K562 (cell line): ENCODE results near the gene MCM9. TPM values are rescaled to one million over a fixed set of nuclear protein-coding genes. Genes with fewer than 3 reads are reported as not detected.

Experiments
- ATAC-seq: fragments of 200-7000 bp; cut with Tn5 transposase; 3 replicates; pipeline ENCODE4 v1.9.1; 2020; ENCODE audit warnings: moderate library complexity
- BruUV-seq: library from RNA; stranded (reverse); fragments of 400-500 nt; replicated peaks from 2 replicates; lab custom pipeline; 2021; lab: Mats Ljungman, UMichigan
- CTCF ChIA-PET: fragments of 300-600 bp; formaldehyde crosslinking; extraction: SDS; loops from one replicate; lab custom pipeline; 2021; ENCODE audit warnings: low intra/inter-chr PET ratio; lab: Yijun Ruan, JAX
- POLR2A ChIA-PET: fragments of 300-600, 350-650 bp; sonication (Branson Sonifier 250); formaldehyde crosslinking; extraction: SDS; loops from one replicate; lab custom pipeline; 2021; ENCODE audit warnings: antibody characterized with exemption, inconsistent platforms; lab: Yijun Ruan, JAX
- DNase-seq, 4 experiments: peaks; one replicate each; pipeline versions ENCODE4 v3.0.0 to v3.0.0-alpha.2; 2011 to 2018; ENCODE audit warnings: low spot score in 3 of 4, mixed read lengths in 3 of 4; ENCODE audit errors: extremely low read depth in 1 of 4
- FAIRE-seq: peaks from 2 replicates; lab custom pipeline; 2011; peaks lifted over from hg19 to GRCh38; lab: Jason Lieb, UNC
- H2AFZ ChIP-seq: 2 replicates; pipeline ENCODE4 v1.6.0; 2011; ENCODE audit warnings: low read depth, low read length, control low read depth, inconsistent platforms
- H3K27ac ChIP-seq: fragments of 200-600 bp; 3 replicates; pipeline ENCODE4 v1.8.0; 2011; ENCODE audit warnings: low read depth, mild to moderate bottlenecking, control low read depth, inconsistent platforms, low read length, moderate library complexity, mixed read lengths; ENCODE audit errors: extremely low read depth
- H3K27me3 ChIP-seq, 2 experiments: fragments of 300-600 bp in 1 of 2; 2 replicates in 1 of 2; 3 replicates in 1 of 2; pipeline versions ENCODE4 v1.6.0 to v1.8.0; 2011; ENCODE audit warnings: inconsistent platforms in 2 of 2, low read length in 2 of 2, mild to moderate bottlenecking in 1 of 2, mixed read lengths in 1 of 2, moderate library complexity in 1 of 2; ENCODE audit not compliant: control insufficient read depth in 2 of 2, insufficient read depth in 2 of 2
- H3K36me3 ChIP-seq: fragments of 300-600 bp; 3 replicates; pipeline ENCODE4 v1.8.0; 2011; ENCODE audit warnings: mild to moderate bottlenecking, low read length, inconsistent platforms; ENCODE audit not compliant: control insufficient read depth, insufficient read depth
- H3K4me1 ChIP-seq, 2 experiments: fragments of 200-600 bp in 1 of 2; replicated peaks in 1 of 2; 2 replicates in 1 of 2; 3 replicates in 1 of 2; pipeline versions ENCODE4 v1.5.1 to v1.8.0; 2011; ENCODE audit warnings: inconsistent platforms in 2 of 2, low read length in 2 of 2, mild to moderate bottlenecking in 1 of 2, mixed read lengths in 1 of 2, moderate library complexity in 1 of 2; ENCODE audit not compliant: control insufficient read depth in 2 of 2, insufficient read depth in 2 of 2
- H3K4me2 ChIP-seq: 2 replicates; pipeline ENCODE4 v1.6.1; 2011; ENCODE audit warnings: low read length, control low read depth, inconsistent platforms, mixed read lengths; ENCODE audit not compliant: insufficient read depth
- H3K4me3 ChIP-seq: fragments of 200-600 bp; sonication (generic), shearing (Covaris generic); 2 replicates; pipeline ENCODE4 v1.5.1; 2016; ENCODE audit warnings: control low read depth, inconsistent platforms
- H3K79me2 ChIP-seq: fragments of 200-600 bp; 3 replicates; pipeline ENCODE4 v1.8.0; 2011; ENCODE audit warnings: low read length, inconsistent platforms; ENCODE audit not compliant: control insufficient read depth, insufficient read depth
- H3K9ac ChIP-seq, 2 experiments: 2 replicates each; pipeline versions ENCODE4 v1.6.0 to v1.6.1; 2011; ENCODE audit warnings: low read depth in 2 of 2, low read length in 2 of 2, control low read depth in 1 of 2, inconsistent platforms in 1 of 2, mild to moderate bottlenecking in 1 of 2, mixed read lengths in 1 of 2; ENCODE audit not compliant: insufficient read depth in 1 of 2
- H3K9me1 ChIP-seq: one replicate; pipeline ENCODE4 v1.6.0; 2011; ENCODE audit warnings: inconsistent platforms, mild to moderate bottlenecking, low read length, moderate library complexity; ENCODE audit not compliant: control insufficient read depth, insufficient read depth
- H3K9me3 ChIP-seq: replicated peaks from 2 replicates; pipeline ENCODE4 v1.5.1; 2011; ENCODE audit warnings: low read depth, low read length, inconsistent platforms; ENCODE audit not compliant: control insufficient read depth, insufficient read depth
- H4K20me1 ChIP-seq: replicated peaks from 2 replicates; pipeline ENCODE4 v1.6.1; 2011; ENCODE audit warnings: low read length, inconsistent platforms, mixed read lengths; ENCODE audit not compliant: control insufficient read depth, insufficient read depth
- HCFC1 ChIP-seq: IDR thresholded peaks from 2 replicates; pipeline ENCODE4 v1.6.1; 2012; ENCODE audit warnings: low read depth, low read length, improper control_type of control experiment
- MBD2 ChIP-seq: sonication (generic); IDR thresholded peaks from 2 replicates; pipeline ENCODE4 v1.6.1; 2016; ENCODE audit warnings: low read depth, borderline replicate concordance
- SIRT6 ChIP-seq: IDR thresholded peaks from one replicate; pipeline ENCODE4 v1.6.1; 2012; ENCODE audit warnings: low read depth, mild to moderate bottlenecking, control low read depth, inconsistent platforms, low read length, moderate library complexity
- SRF ChIP-seq, 2 experiments: fragments of 250-450, 450-650 bp in 1 of 2; sonication (Bioruptor Pico) in 1 of 2; sonication (generic) in 1 of 2; formaldehyde crosslinking; IDR thresholded peaks; 2 replicates each; pipeline versions ENCODE4 v1.5.0 to v1.5.1; 2020 to 2022; ENCODE audit warnings: mild to moderate bottlenecking in 1 of 2, missing genetic modification reagents in 1 of 2
- TOE1 ChIP-seq, 2 experiments: fragments of 450-650 bp in 1 of 2; sonication (generic) in 1 of 2; formaldehyde crosslinking in 1 of 2; IDR thresholded peaks; 2 replicates each; pipeline versions ENCODE4 v1.7.1 to v1.8.0; 2016 to 2022; ENCODE audit warnings: borderline replicate concordance in 2 of 2, mild to moderate bottlenecking in 2 of 2, antibody characterized with exemption in 1 of 2, inconsistent platforms in 1 of 2, low read depth in 1 of 2, missing genetic modification reagents in 1 of 2, moderate library complexity in 1 of 2
- WGBS: fragments of 100-300 bp; shearing (Covaris generic); methylation state at CpG from one replicate; pipeline ENCODE4 v1.1.6; 2016; ENCODE audit warnings: low coverage, mixed read lengths; ENCODE audit not compliant: insufficient coverage; ENCODE audit errors: missing lambda C conversion rate; 5-methylcytosine and 5-hydroxymethylcytosine counted together
- in situ Hi-C: fragments of 300-500 bp; cut with MboI; formaldehyde crosslinking; loops from 4 replicates; pipeline ENCODE4 v1.15.0; 2018; ENCODE audit warnings: inconsistent platforms, mixed read lengths
- intact Hi-C: fragments of 100-400 bp; cut with micrococcal nuclease; formaldehyde crosslinking; loops from 2 replicates; pipeline ENCODE4 v1.14.2; 2022
- polyA plus RNA-seq, 8 experiments: library from polyadenylated mRNA; depleted of rRNA in 4 of 8; stranded (reverse) in 5 of 8; unstranded in 3 of 8; fragments of >200 nt; fragmentation: Nextera tagmentation in 2 of 8; fragmentation: Illumina TruSeq in 1 of 8; extraction: Ambion mirVana in 2 of 8; extraction: Trizol in 1 of 8; gene quantifications; 2 replicates each; pipeline versions ENCODE4 v1.2.1 to v1.2.3, GENCODE V29; 2011 to 2014; ENCODE audit warnings: inconsistent platforms in 1 of 8, missing spikeins in 1 of 8
- total RNA-seq, 7 experiments: library from RNA; depleted of rRNA in 6 of 7; stranded (reverse); fragments of >200 nt in 6 of 7; fragmentation: Illumina TruSeq in 2 of 7; extraction: Trizol in 2 of 7; gene quantifications; 2 replicates each; pipeline versions ENCODE4 v1.2.1 to v1.2.3, GENCODE V29; 2011 to 2021; ENCODE audit warnings: low replicate concordance in 1 of 7
- TF ChIP-seq, protein P1 (sequence below): fragments of 450-650 bp; IDR thresholded peaks from 2 replicates; pipeline ENCODE4 v1.7.0; 2016; ENCODE audit warnings: borderline replicate concordance
- TF ChIP-seq, protein P2 (sequence below): fragments of 250-450 bp; sonication (Bioruptor Pico); IDR thresholded peaks from 2 replicates; pipeline ENCODE4 v1.4.0; 2020
- TF ChIP-seq, protein P3 (sequence below): IDR thresholded peaks from 2 replicates; pipeline ENCODE4 v1.6.1; 2011; ENCODE audit not compliant: insufficient read length; ENCODE audit errors: extremely low read depth
- TF ChIP-seq, protein P4 (sequence below): sonication (generic); formaldehyde crosslinking; IDR thresholded peaks from 2 replicates; pipeline ENCODE4 v1.8.0; 2022; ENCODE audit warnings: mild to moderate bottlenecking, missing genetic modification reagents

Gene MCM9
- total and polyA plus RNA-seq, 9 of the 15 experiments (the other 6 are each of a cell fraction or from before 2014, with no cell fraction given), result 4.8 to 16.7 (median 11.6) TPM

DNA sequence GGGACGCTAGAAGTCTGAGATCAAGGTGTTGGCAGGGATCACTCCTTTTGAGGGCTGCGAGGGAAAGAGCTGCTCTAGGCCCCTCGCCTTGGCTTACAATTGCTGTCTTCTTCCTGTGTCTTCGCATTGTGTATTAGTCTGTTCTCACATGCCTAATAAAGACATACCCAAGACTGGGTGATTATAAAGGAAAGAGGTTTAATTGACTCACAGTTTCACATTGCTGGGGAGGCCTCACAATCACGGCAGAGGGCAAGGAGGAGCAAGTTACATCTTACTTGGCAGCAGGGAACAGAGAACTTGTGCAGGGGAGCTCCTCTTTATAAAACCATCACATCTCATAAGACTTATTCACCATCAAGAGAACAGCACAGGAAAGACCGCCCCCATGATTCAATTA, 143.5 kb downstream of the MCM9 start:
- no peak for FAIRE-seq
- Histone ChIP-seq H3K4me3 (no peak overlapping the region), H3K9me1 (no peaks in the 10 kb centered on the region), H3K4me1 (peaks cover 0 to 3% of the 10 kb centered on the region in 2 experiments; a peak in 2 of 5 replicates), H3K27ac (no peak overlapping the region), H4K20me1 (no peaks in the 10 kb centered on the region), H3K79me2 (no peaks in the 10 kb centered on the region)
- CTCF ChIA-PET, result no interaction called here
- intact Hi-C loops (no loop called here), in situ Hi-C loops (loop anchor here (10.0 kb wide), 1 partner anchor 313 kb away; no protein-coding TSS in a partner anchor)
- POLR2A ChIA-PET, result interaction anchor here (1.3 kb wide), 1 partner anchor 11 kb away, joined by 4 read pairs; no protein-coding TSS in a partner anchor
- TF ChIP-seq, protein P1, sequence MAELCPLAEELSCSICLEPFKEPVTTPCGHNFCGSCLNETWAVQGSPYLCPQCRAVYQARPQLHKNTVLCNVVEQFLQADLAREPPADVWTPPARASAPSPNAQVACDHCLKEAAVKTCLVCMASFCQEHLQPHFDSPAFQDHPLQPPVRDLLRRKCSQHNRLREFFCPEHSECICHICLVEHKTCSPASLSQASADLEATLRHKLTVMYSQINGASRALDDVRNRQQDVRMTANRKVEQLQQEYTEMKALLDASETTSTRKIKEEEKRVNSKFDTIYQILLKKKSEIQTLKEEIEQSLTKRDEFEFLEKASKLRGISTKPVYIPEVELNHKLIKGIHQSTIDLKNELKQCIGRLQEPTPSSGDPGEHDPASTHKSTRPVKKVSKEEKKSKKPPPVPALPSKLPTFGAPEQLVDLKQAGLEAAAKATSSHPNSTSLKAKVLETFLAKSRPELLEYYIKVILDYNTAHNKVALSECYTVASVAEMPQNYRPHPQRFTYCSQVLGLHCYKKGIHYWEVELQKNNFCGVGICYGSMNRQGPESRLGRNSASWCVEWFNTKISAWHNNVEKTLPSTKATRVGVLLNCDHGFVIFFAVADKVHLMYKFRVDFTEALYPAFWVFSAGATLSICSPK, result no peak
- TF ChIP-seq, protein P2, sequence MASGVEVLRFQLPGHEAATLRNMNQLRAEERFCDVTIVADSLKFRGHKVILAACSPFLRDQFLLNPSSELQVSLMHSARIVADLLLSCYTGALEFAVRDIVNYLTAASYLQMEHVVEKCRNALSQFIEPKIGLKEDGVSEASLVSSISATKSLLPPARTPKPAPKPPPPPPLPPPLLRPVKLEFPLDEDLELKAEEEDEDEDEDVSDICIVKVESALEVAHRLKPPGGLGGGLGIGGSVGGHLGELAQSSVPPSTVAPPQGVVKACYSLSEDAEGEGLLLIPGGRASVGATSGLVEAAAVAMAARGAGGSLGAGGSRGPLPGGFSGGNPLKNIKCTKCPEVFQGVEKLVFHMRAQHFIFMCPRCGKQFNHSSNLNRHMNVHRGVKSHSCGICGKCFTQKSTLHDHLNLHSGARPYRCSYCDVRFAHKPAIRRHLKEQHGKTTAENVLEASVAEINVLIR, result no peak
- TF ChIP-seq HCFC1, result no peak
- no peak for TF ChIP-seq MBD2
- TF ChIP-seq, protein P3, sequence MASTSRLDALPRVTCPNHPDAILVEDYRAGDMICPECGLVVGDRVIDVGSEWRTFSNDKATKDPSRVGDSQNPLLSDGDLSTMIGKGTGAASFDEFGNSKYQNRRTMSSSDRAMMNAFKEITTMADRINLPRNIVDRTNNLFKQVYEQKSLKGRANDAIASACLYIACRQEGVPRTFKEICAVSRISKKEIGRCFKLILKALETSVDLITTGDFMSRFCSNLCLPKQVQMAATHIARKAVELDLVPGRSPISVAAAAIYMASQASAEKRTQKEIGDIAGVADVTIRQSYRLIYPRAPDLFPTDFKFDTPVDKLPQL, result no peak
- no peak for TF ChIP-seq SIRT6
- TF ChIP-seq, protein P4, sequence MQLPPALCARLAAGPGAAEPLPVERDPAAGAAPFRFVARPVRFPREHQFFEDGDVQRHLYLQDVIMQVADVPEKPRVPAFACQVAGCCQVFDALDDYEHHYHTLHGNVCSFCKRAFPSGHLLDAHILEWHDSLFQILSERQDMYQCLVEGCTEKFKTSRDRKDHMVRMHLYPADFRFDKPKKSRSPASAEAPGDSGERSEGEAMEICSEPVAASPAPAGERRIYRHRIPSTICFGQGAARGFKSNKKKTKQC (CRISPR knock-in tag), result no peak
- TF ChIP-seq SRF (CRISPR knock-in tag; IDR thresholded peaks at IDR 0.05), result no peak
- no peak for TF ChIP-seq TOE1 (IDR thresholded peaks at IDR 0.05; ENCODE audit: borderline replicate concordance)
- no peak for TF ChIP-seq TOE1 (CRISPR knock-in tag; IDR thresholded peaks at IDR 0.05; ENCODE audit: borderline replicate concordance, low read depth)
- TF ChIP-seq, all 486 proteins: peak for 0
- 0 out of 2 replicates have a peak, but pooled peaks cover 2% of the 10 kb centered on the region for H3K9me3 ChIP-seq
- H3K9ac ChIP-seq, result no peak overlapping the region
- H3K27me3 ChIP-seq, result no peaks in the 10 kb centered on the region
- H2AFZ ChIP-seq, result no peak overlapping the region
- DNase-seq (no peak), ATAC-seq (no peak)
- BruUV-seq, result no TSS peak
- no peak overlapping the region for H3K4me2 ChIP-seq
- H3K36me3 ChIP-seq, result no peaks in the 10 kb centered on the region
- WGBS, result 38% methylated on average over 6 of the region's 6 CpGs
